Epithelial cell of proximal tubule (primary cell): ENCODE measurements around the gene PIN4. TPM values are rescaled to one million over a fixed set of nuclear protein-coding genes. Genes with fewer than 3 reads are reported as not detected.
A peak's percentile ranks its signal among the peaks of the same experiment; 100 is the strongest.
"Not testable (repeated sequence)": the region's sequence is repeated elsewhere in the genome, so short reads cannot be mapped to it uniquely, and the experiment has no call there.

ENCODE experiments used
- DNase-seq: peaks from one replicate; pipeline ENCODE4 v3.0.0-alpha.2; 2011; ENCODE audit warnings: low read depth
- H3K4me3 ChIP-seq: 2 replicates; pipeline ENCODE4 v1.5.1; 2011; ENCODE audit warnings: low read depth, mild to moderate bottlenecking, low read length
- CTCF ChIP-seq: conservative IDR thresholded peaks from 2 replicates; pipeline ENCODE4 v1.5.1; 2012; ENCODE audit warnings: low read depth, mild to moderate bottlenecking, low read length
- total RNA-seq: library from RNA; depleted of rRNA; stranded (reverse); fragments of >200 nt; gene quantifications from 2 replicates; pipeline ENCODE4 v1.2.3, GENCODE V29; 2015

Gene PIN4
- total RNA-seq, 1 donor from 2014 or later: 16.8 TPM

- no peak for DNase-seq
- TF ChIP-seq CTCF: no peak
- no peak overlapping the region for H3K4me3 ChIP-seq
These were observed 21.8 kb upstream of the PIN4 start for GRCh38 chrX:72159769-72160168.

- H3K4me3 ChIP-seq: no peak overlapping the region
- DNase-seq: no peak
- no peak for TF ChIP-seq CTCF
These were observed 16.0 kb upstream of the PIN4 start for GRCh38 chrX:72165551-72165950.

GRCh38 chrX:72169008-72169728, 12.4 kb upstream of the PIN4 start:
- H3K4me3 ChIP-seq: no peak overlapping the region
- no peak for DNase-seq
- no peak for TF ChIP-seq CTCF

GRCh38 chrX:72176289-72176688, 5.3 kb upstream of the PIN4 start:
- DNase-seq, H3K4me3 ChIP-seq: not testable (repeated sequence)

GRCh38 chrX:72176981-72177380, 4.6 kb upstream of the PIN4 start:
- TF ChIP-seq CTCF: no peak

GRCh38 chrX:72180539-72180938, 1.0 kb upstream of the PIN4 start:
- no peak for TF ChIP-seq CTCF
- no peak for DNase-seq
- peak overlapping the region; percentile 80 for H3K4me3 ChIP-seq

More at GRCh38 chrX:72176981-72177380, 4.6 kb upstream of the PIN4 start:
- no peak overlapping the region for H3K4me3 ChIP-seq
- no peak for DNase-seq

- TF ChIP-seq CTCF: no peak
- H3K4me3 ChIP-seq: peak overlapping the region; percentile 80
- no peak for DNase-seq
These were observed 1.4 kb downstream of the PIN4 start for GRCh38 chrX:72182924-72183323.
